Caco-2 (cell line): ENCODE data around the gene SLC38A11. TPM values are rescaled to one million over a fixed set of nuclear protein-coding genes. Genes with fewer than 3 reads are reported as not detected.

Experiments
- BruUV-seq: library from RNA; stranded (reverse); fragments of 400-500 nt; replicated peaks from 2 replicates; lab custom pipeline; 2021; lab: Mats Ljungman, UMichigan
- CTCF ChIA-PET: fragments of 300-600 bp; sonication (Branson Sonifier 250); formaldehyde crosslinking; loops from one replicate; lab custom pipeline; 2022; ENCODE audit warnings: antibody characterized with exemption; lab: Charles Lee
- POLR2A ChIA-PET: fragments of 300-600 bp; sonication (Branson Sonifier 250); formaldehyde crosslinking; loops from one replicate; lab custom pipeline; 2022; ENCODE audit warnings: antibody characterized with exemption; lab: Charles Lee
- DNase-seq, 2 experiments: peaks; one replicate each; pipeline versions ENCODE4 v3.0.0 to v3.0.0-alpha.2; 2020 to 2022
- H3K27me3 ChIP-seq: replicated peaks from 2 replicates; pipeline ENCODE4 v1.6.0; 2011; ENCODE audit warnings: low read length; ENCODE audit not compliant: control insufficient read depth, insufficient read depth
- H3K36me3 ChIP-seq: 2 replicates; pipeline ENCODE4 v1.5.1; 2011; ENCODE audit warnings: low read length; ENCODE audit not compliant: control insufficient read depth, insufficient read depth
- H3K4me1 ChIP-seq: fragments of 250-450 bp; sonication (Bioruptor Pico); 2 replicates; pipeline ENCODE4 v1.5.1; 2020; ENCODE audit warnings: mild to moderate bottlenecking
- H3K4me3 ChIP-seq: 2 replicates; pipeline ENCODE4 v1.5.1; 2011; ENCODE audit warnings: low read depth, mild to moderate bottlenecking, control low read depth, low read length
- H3K9me3 ChIP-seq: fragments of 250-450 bp; sonication (Bioruptor Pico); 2 replicates; pipeline ENCODE4 v1.5.1; 2020; ENCODE audit warnings: mild to moderate bottlenecking, moderate library complexity
- H3K27ac Mint-ChIP-seq: one replicate; pipeline ENCODE4 v1.8.0; 2022; ENCODE audit warnings: mixed read lengths; ENCODE audit not compliant: unreplicated experiment
- H3K27me3 Mint-ChIP-seq: one replicate; pipeline ENCODE4 v1.8.0; 2022; ENCODE audit warnings: mixed read lengths; ENCODE audit not compliant: insufficient read depth, unreplicated experiment
- H3K36me3 Mint-ChIP-seq: one replicate; pipeline ENCODE4 v1.8.0; 2022; ENCODE audit warnings: mild to moderate bottlenecking, mixed read lengths; ENCODE audit not compliant: insufficient read depth, unreplicated experiment
- H3K4me1 Mint-ChIP-seq: one replicate; pipeline ENCODE4 v1.8.0; 2022; ENCODE audit warnings: low read depth, mixed read lengths; ENCODE audit not compliant: unreplicated experiment
- H3K4me3 Mint-ChIP-seq: one replicate; pipeline ENCODE4 v1.8.0; 2022; ENCODE audit warnings: mild to moderate bottlenecking, moderate library complexity, mixed read lengths; ENCODE audit not compliant: unreplicated experiment
- H3K9me3 Mint-ChIP-seq: one replicate; pipeline ENCODE4 v1.8.0; 2022; ENCODE audit warnings: mixed read lengths; ENCODE audit not compliant: unreplicated experiment
- CTCF ChIP-seq, 2 experiments: fragments of 200-600 bp in 1 of 2; IDR thresholded peaks; 1 replicate in 1 of 2; 2 replicates in 1 of 2; pipeline versions ENCODE4 v1.5.1 to v1.8.0; 2011 to 2022; ENCODE audit warnings: antibody characterized with exemption in 1 of 2, control low read depth in 1 of 2, inconsistent platforms in 1 of 2, low read depth in 1 of 2, low read length in 1 of 2, mild to moderate bottlenecking in 1 of 2, moderate library complexity in 1 of 2; ENCODE audit not compliant: insufficient read depth in 1 of 2, severe bottlenecking in 1 of 2, unreplicated experiment in 1 of 2
- intact Hi-C: fragments of 100-400 bp; cut with micrococcal nuclease; formaldehyde crosslinking; loops from one replicate; pipeline ENCODE4 v1.10.0; 2022; ENCODE audit not compliant: unreplicated experiment
- total RNA-seq: library from RNA; stranded (reverse); gene quantifications from 2 replicates; pipeline ENCODE4 v1.2.3, GENCODE V29; 2022

SLC38A11 gene
- total RNA-seq, 1 experiment from 2014 or later: 1.6 TPM

- no peak for TF ChIP-seq CTCF (IDR thresholded peaks at IDR 0.05; ENCODE audit: insufficient read depth in 1 of 2, low read depth in 1 of 2, low read length in 1 of 2, severe bottlenecking in 1 of 2, unreplicated experiment in 1 of 2)
- Mint-ChIP-seq H3K27ac (no peak overlapping the region), H3K4me3 (no peak overlapping the region), H3K9me3 (peaks cover 20% of the 10 kb centered on the region), H3K27me3 (no peaks in the 10 kb centered on the region), H3K4me1 (peaks cover 26% of the 10 kb centered on the region), H3K36me3 (peaks cover 4% of the 10 kb centered on the region)
- peaks cover 34% of the 10 kb centered on the region for H3K4me1 ChIP-seq
- POLR2A ChIA-PET: interaction anchor here (1.1 kb wide), 1 partner anchor 54 kb away, joined by 3 read pairs; no protein-coding TSS in a partner anchor
- CTCF ChIA-PET: no interaction called here
- H3K36me3 ChIP-seq: no peaks in the 10 kb centered on the region
- BruUV-seq: no TSS peak
- 0 out of 2 replicates have a peak, but pooled peaks cover 3% of the 10 kb centered on the region for H3K9me3 ChIP-seq
- no peak for DNase-seq
- H3K4me3 ChIP-seq: no peak overlapping the region
- intact Hi-C loops: no loop called here
- H3K27me3 ChIP-seq: no peaks in the 10 kb centered on the region
Measured at GRCh38 chr2:164896226-164896625, 59.1 kb downstream of the SLC38A11 start.

GRCh38 chr2:164891460-164891859 is 63.9 kb downstream of the SLC38A11 start:
- no TSS peak for BruUV-seq
- H3K36me3 ChIP-seq: no peaks in the 10 kb centered on the region
- Mint-ChIP-seq H3K27me3 (no peaks in the 10 kb centered on the region), H3K36me3 (peaks cover 4% of the 10 kb centered on the region), H3K9me3 (peaks cover 12% of the 10 kb centered on the region), H3K27ac (no peak overlapping the region), H3K4me1 (peaks cover 9% of the 10 kb centered on the region), H3K4me3 (no peak overlapping the region)
- H3K4me3 ChIP-seq: no peak overlapping the region
- no peak for TF ChIP-seq CTCF (IDR thresholded peaks at IDR 0.05; ENCODE audit: insufficient read depth in 1 of 2, low read depth in 1 of 2, low read length in 1 of 2, severe bottlenecking in 1 of 2, unreplicated experiment in 1 of 2)
- ChIA-PET POLR2A (interaction anchor here (0.6 kb wide), 1 partner anchor 50 kb away, joined by 4 read pairs; the partner anchor contains the start of gene COBLL1), CTCF (no interaction called here)
- H3K9me3 ChIP-seq: no peaks in the 10 kb centered on the region
- H3K4me1 ChIP-seq: peaks cover 16% of the 10 kb centered on the region
- DNase-seq: no peak
- no peaks in the 10 kb centered on the region for H3K27me3 ChIP-seq
- intact Hi-C loops: no loop called here

GRCh38 chr2:164890544-164890943 is 64.8 kb downstream of the SLC38A11 start:
- H3K9me3 ChIP-seq: no peaks in the 10 kb centered on the region
- no peak for TF ChIP-seq CTCF (IDR thresholded peaks at IDR 0.05; ENCODE audit: insufficient read depth in 1 of 2, low read depth in 1 of 2, low read length in 1 of 2, severe bottlenecking in 1 of 2, unreplicated experiment in 1 of 2)
- H3K4me1 Mint-ChIP-seq: peaks cover 9% of the 10 kb centered on the region
- H3K36me3 Mint-ChIP-seq: peaks cover 4% of the 10 kb centered on the region
- no peaks in the 10 kb centered on the region for H3K36me3 ChIP-seq
- POLR2A ChIA-PET: no interaction called here
- CTCF ChIA-PET: no interaction called here
- H3K4me3 ChIP-seq: no peak overlapping the region
- no peaks in the 10 kb centered on the region for H3K27me3 Mint-ChIP-seq
- intact Hi-C loops: no loop called here
- no peak overlapping the region for H3K4me3 Mint-ChIP-seq
- H3K27ac Mint-ChIP-seq: no peak overlapping the region
- no TSS peak for BruUV-seq
- peaks cover 12% of the 10 kb centered on the region for H3K9me3 Mint-ChIP-seq
- H3K27me3 ChIP-seq: no peaks in the 10 kb centered on the region
- H3K4me1 ChIP-seq: peaks cover 9% of the 10 kb centered on the region
- no peak for DNase-seq
